Psoas muscle (tissue), 8 donors: Measurements from ENCODE around the gene ATP5ME. TPM values are rescaled to one million over a fixed set of nuclear protein-coding genes. Genes with fewer than 3 reads are reported as not detected.
A peak's percentile ranks its signal among the peaks of the same experiment; 100 is the strongest.

Experiments used
- ATAC-seq, 4 donors: fragments of 200-7000 bp; cut with Tn5 transposase; one replicate each; pipeline ENCODE4 v1.9.1; 2020; ENCODE audit warnings: moderate library complexity in 3 of 4, mild to moderate bottlenecking in 2 of 4
- DNase-seq, 2 donors: peaks; one replicate each; pipeline ENCODE4 v3.0.0-alpha.2; 2020
- H3K27ac ChIP-seq: fragments of 200-600 bp; one replicate; pipeline ENCODE4 v1.8.0; 2022
- H3K27me3 ChIP-seq, 3 donors: fragments of 200-600 bp in 1 of 3; one replicate each; pipeline versions ENCODE4 v1.6.1 to v1.8.0; 2013 to 2022; ENCODE audit warnings: low read length in 2 of 3, mild to moderate bottlenecking in 2 of 3, moderate library complexity in 1 of 3; ENCODE audit not compliant: insufficient read depth in 3 of 3
- H3K36me3 ChIP-seq, 2 donors: fragments of 200-600 bp in 1 of 2; one replicate each; pipeline versions ENCODE4 v1.6.1 to v1.8.0; 2013 to 2022; ENCODE audit warnings: low read depth in 1 of 2, mild to moderate bottlenecking in 1 of 2, moderate library complexity in 1 of 2; ENCODE audit not compliant: insufficient read depth in 1 of 2
- H3K4me1 ChIP-seq: fragments of 200-600 bp; one replicate; pipeline ENCODE4 v1.8.0; 2022
- H3K4me3 ChIP-seq: fragments of 200-600 bp; one replicate; pipeline ENCODE4 v1.8.0; 2022; ENCODE audit warnings: mild to moderate bottlenecking
- H3K9me3 ChIP-seq: fragments of 200-600 bp; one replicate; pipeline ENCODE4 v1.8.0; 2022
- CTCF ChIP-seq: fragments of 200-600 bp; IDR thresholded peaks from one replicate; pipeline ENCODE4 v1.8.0; 2022; ENCODE audit warnings: antibody characterized with exemption
- WGBS, 3 donors: extraction: QIAGEN DNeasy Blood & Tissue Kit; methylation state at CpG; one replicate each; pipeline versions ENCODE4 v1.1.6 to v1.1.7; 2013; 5-methylcytosine and 5-hydroxymethylcytosine counted together
- intact Hi-C, 2 donors: fragments of 100-400 bp; cut with DNase I; formaldehyde crosslinking; loops; one replicate each; pipeline versions ENCODE4 v1.11.0 to v1.14.2; 2022
- long read RNA-seq, 2 donors: library from polyadenylated mRNA; unstranded; transcript quantifications; one replicate each; pipeline ENCODE4 v2.0.0, GENCODE V29; 2021
- polyA plus RNA-seq, 3 donors: library from polyadenylated mRNA; stranded (reverse); fragments of 200-250 nt; gene quantifications; one replicate each; pipeline ENCODE4 v1.2.3, GENCODE V29; 2013
- total RNA-seq, 4 donors: library from RNA; stranded (reverse); fragmentation: NEBNext Ultra II Directional in 2 of 4; extraction: Animal tissue kit (Norgen Biotek cat#: 25700) in 2 of 4; gene quantifications; one replicate each; pipeline versions ENCODE4 v1.2.1 to v1.2.4, GENCODE V29; 2021 to 2023
- donor health status: healthy with polysubstance abuse.
- donor health status: DM: no; HTN: no; CAD: no; lungs with moderate emphysema.
- donor health status: Bipolar disorder and iron deficiency.
- donor health status: healthy.
- donor health status: DM: yes; HTN: yes; CAD: no.
- donor health status: DM: no; HTN: no; CAD: no.
- donor health status: DM: no; HTN: no; CAD: no.
- donor health status: DM: yes; HTN: yes; CAD: no.

Gene ATP5ME, protein sequence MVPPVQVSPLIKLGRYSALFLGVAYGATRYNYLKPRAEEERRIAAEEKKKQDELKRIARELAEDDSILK
- total RNA-seq: 100 to 1,000 TPM; 358 to 494 (median 466) TPM
- 100 to 1,000 TPM; 389 to 712 (median 679) TPM for polyA plus RNA-seq
- long read RNA-seq, donor 1, transcript ATP5ME-204 (2 exons, 247 nt): minor isoform, 19 of 172 reads
- long read RNA-seq, donor 1, transcript ATP5ME-201 (4 exons, 365 nt): major isoform, 146 of 172 reads
- long read RNA-seq, donor 1, partial matches to known transcripts: 2 of 172 reads
- long read RNA-seq, donor 1, other reads (novel, unspliced or antisense): 1 of 172 reads
- long read RNA-seq, donor 2, transcript ATP5ME-201 (4 exons, 365 nt): major isoform, 128 of 133 reads
- long read RNA-seq, donor 2, partial matches to known transcripts: 1 of 133 reads
- long read RNA-seq, donor 2, other reads (novel, unspliced or antisense): 2 of 133 reads

DNA sequence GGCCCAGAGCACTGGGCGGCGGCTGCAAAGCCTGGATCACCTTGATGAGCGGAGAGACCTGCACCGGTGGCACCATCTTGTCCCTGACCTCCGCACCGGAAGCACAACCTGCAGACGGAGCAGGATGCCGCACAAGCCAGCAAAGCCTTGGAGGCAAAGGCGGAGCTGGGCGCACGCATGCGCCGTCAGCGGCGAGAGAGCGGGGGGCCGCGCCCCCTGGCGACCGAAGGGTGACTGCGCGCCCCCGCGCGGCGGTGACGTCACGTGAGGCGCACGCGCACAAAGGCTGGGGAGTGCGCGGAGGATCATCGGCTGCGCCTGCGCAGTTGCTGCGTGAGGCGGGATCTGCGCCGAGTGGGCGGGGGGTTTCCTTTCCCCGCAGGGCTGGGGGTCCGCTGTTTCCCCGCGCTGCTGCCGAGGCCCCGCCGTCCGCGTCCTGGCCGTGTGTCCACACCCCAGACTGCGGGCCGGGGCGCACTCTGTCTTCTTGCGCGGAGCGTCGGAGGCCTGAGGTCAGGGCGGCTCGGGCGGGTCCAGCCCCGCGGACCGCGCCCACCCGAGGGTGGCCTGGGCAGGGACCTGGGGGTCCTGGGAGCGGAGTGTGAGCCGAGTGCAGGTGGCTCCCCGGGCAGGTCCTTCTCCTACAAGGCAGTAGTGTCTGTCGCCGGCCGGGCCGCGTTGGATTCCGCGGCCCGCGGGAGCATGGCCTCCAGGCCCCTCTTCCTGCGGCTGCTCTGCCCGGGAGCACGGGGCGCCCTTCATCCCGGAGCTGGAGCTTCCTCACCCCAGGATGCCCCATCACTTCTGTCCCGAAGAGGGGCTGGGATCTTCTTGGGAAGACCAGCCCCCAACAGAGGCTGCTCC, at the start of gene ATP5ME, which contains the start of gene MYL5:
TSS of gene ATP5ME (minus strand) at position 105 of the 864 bp plus-strand sequence. CDS start at position 76, 29 bp downstream.
TSS of gene MYL5 (plus strand) at position 371 of the 864 bp plus-strand sequence. CDS start 3,485 bp downstream, outside the sequence.
- Histone ChIP-seq H3K4me1 (peaks cover 46% of the 10 kb centered on the region), H3K4me3 (peak within 1 kb of the TSS; percentile 86), H3K9me3 (no peaks in the 10 kb centered on the region), H3K27ac (peak within 1 kb of the TSS; percentile 93), H3K36me3 (peaks cover 7 to 28% of the 10 kb centered on the region in 2 donors), H3K27me3 (peaks cover 0 to 3% (median 0%) of the 10 kb centered on the region in 3 donors)
- TF ChIP-seq CTCF: peak; percentile 83
- ATAC-seq (peak; percentile 87 to 90 (median 88)), DNase-seq (peak; percentile 96 to 99)
- 0% methylated on average over 42 to 84 of the region's 84 CpGs for WGBS, 3 donors
- intact Hi-C loops: no loop called here

- WGBS, 3 donors: 96 to 97% (median 96%) methylated on average over 59 to 61 of the region's 61 CpGs
- no peaks in the 10 kb centered on the region for H3K27me3 ChIP-seq
- no peaks in the 10 kb centered on the region for H3K4me1 ChIP-seq
- H3K9me3 ChIP-seq: no peaks in the 10 kb centered on the region
- no peak for TF ChIP-seq CTCF
- H3K4me3 ChIP-seq: no peak overlapping the region
- ATAC-seq: no peak
- no peaks in the 10 kb centered on the region for H3K36me3 ChIP-seq
- intact Hi-C loops: no loop called here
- no peak overlapping the region for H3K27ac ChIP-seq
- no peak for DNase-seq
Measured at GRCh38 chr4:722851-723360, 48.8 kb upstream of the ATP5ME start.

DNA sequence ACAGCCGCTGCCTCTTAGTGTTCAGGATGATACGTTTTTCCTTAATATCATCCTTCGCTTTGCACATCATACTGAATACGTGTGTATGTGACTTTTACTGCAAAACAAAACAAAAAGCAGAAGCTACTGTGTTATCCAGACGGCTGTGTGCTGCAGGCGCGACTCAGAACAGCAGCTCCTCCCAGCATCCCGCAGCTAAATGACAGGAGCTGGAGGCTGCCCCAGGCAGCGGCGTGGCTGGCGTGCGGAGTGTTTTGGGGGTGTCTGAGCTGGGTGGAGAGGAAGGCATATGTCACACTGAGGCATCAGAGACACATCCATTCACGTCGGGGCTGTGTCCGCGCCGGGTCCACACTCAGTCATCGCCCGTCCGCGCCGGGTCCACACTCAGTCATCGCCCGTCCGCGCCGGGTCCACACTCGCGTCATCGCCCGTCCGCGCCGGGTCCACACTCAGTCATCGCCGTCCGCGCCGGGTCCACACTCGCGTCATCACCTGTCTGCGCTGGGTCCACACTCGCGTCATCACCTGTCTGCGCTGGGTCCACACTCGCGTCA, 48.2 kb upstream of the ATP5ME start:
- ATAC-seq: no peak
- intact Hi-C loops: no loop called here
- no peaks in the 10 kb centered on the region for H3K27me3 ChIP-seq
- no peak overlapping the region for H3K4me3 ChIP-seq
- H3K4me1 ChIP-seq: no peaks in the 10 kb centered on the region
- no peaks in the 10 kb centered on the region for H3K9me3 ChIP-seq
- no peak overlapping the region for H3K27ac ChIP-seq
- no peak for TF ChIP-seq CTCF
- H3K36me3 ChIP-seq: no peaks in the 10 kb centered on the region
- DNase-seq: no peak
- WGBS, 3 donors: 95 to 97% (median 96%) methylated on average over 39 to 47 of the region's 47 CpGs

GRCh38 chr4:721261-722168, 47.4 kb upstream of the ATP5ME start:
- H3K9me3 ChIP-seq: no peaks in the 10 kb centered on the region
- no peak for TF ChIP-seq CTCF
- H3K27ac ChIP-seq: no peak overlapping the region
- no peaks in the 10 kb centered on the region for H3K36me3 ChIP-seq
- DNase-seq: no peak
- H3K4me1 ChIP-seq: no peaks in the 10 kb centered on the region
- intact Hi-C loops: no loop called here
- WGBS, 3 donors: 65 to 73% (median 65%) methylated on average over 31 of the region's 31 CpGs
- ATAC-seq: peak in 1 of 4 donors; percentile 14
- no peaks in the 10 kb centered on the region for H3K27me3 ChIP-seq
- no peak overlapping the region for H3K4me3 ChIP-seq
